ENCODE data around the gene C10orf53.

Gene C10orf53

DNA sequence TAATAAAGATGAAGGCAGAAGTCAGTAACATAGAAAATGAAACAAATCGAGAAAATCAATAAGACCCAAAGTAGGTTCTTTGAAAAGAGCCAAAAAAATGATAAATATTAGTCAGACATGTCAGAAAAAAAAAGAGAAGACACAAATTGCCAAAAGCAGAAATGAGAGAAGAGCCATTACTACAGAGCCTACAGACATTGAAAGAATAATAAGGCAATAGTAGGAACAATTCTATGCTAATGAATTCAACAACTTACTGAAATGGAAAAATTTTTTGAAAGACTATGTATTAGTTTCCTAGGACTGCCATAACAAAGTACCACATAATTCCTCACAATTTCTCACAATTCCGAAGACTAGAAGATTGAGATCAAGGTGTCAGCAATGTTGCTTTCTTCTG lies 47.1 kb downstream of the C10orf53 start:
- Mint-ChIP-seq H3K27me3 (no peaks in the 10 kb centered on the region), H3K4me3 (no peak overlapping the region), H3K27ac (no peak overlapping the region), H3K36me3 (no peaks in the 10 kb centered on the region), H3K4me1 (no peaks in the 10 kb centered on the region), H3K9me3 (peaks cover 6% of the 10 kb centered on the region)
- DNase-seq (ENCODE audit: low spot score in 2 of 2), result no peak
- no peak for ATAC-seq (ENCODE audit: low read depth)

DNA sequence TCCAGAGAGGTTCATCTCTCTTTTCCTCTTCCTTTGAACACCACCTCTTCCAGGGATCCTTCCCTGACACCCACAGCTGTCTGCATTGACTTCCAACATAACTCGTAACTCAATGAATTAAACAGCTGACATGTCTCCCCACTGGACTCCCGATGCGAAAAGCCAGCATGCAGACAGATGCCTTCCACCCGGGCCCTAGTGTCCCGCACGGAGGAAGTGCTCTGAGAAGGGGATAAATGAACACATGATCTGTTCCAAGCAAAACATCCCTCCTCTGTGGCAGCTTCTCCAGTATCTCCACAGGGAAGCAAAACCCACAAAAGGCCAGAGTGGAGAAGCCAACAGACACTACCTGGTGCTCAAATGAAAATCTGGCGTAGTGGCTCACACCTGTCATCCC lies 54.4 kb downstream of the C10orf53 start:
- Mint-ChIP-seq H3K9me3 (no peaks in the 10 kb centered on the region), H3K27ac (no peak overlapping the region), H3K4me3 (no peak overlapping the region)

DNA sequence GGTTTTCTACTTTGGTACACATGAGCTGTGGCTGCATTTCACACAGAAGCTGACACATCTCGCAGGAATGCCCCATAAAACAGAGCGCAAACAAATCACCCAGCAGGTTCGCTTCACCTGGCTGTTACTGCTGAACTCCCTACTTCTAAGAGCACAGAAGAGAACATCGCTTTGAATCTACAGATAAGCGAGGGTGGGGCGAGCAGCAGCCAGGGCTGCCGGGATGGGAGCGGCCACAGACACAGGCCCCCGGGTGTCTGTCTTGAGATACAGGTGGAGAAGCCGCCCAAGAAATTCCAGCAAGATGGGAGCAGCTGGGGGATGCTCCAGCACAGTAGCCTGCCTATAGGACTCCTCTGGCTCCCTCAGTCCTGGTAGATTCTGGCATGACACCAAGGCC lies 55.2 kb downstream of the C10orf53 start:
- Mint-ChIP-seq H3K27me3 (no peaks in the 10 kb centered on the region), H3K4me1 (no peaks in the 10 kb centered on the region), H3K27ac (no peak overlapping the region), H3K9me3 (no peaks in the 10 kb centered on the region), H3K36me3 (no peaks in the 10 kb centered on the region), H3K4me3 (no peak overlapping the region)
- ATAC-seq (ENCODE audit: low read depth), result no peak
- DNase-seq (ENCODE audit: low spot score in 2 of 2), result no peak

More for the DNA sequence above, 54.4 kb downstream of the C10orf53 start:
- Mint-ChIP-seq H3K4me1 (no peaks in the 10 kb centered on the region), H3K36me3 (no peaks in the 10 kb centered on the region), H3K27me3 (no peaks in the 10 kb centered on the region)
- no peak for ATAC-seq (ENCODE audit: low read depth)
- DNase-seq (ENCODE audit: low spot score in 2 of 2), result no peak

DNA sequence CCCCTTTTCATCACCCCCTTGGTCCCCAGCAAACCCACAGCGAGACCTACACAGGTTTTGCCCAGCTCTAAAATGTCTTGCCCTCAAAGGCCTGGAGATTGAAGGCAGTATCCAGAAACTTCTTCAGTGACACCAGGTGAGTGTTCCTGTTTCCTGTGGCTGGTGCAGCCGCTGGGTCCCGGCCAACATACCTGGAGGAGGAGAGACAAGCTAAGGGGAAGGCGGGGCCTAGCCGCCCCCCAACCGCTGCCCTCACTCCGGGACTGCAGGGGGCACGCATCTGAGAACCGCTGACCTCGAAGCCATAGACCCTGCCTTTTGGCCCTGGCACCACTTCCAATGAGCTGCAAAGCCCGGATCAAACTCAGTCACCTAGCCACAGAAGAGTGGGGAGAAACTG lies 55.7 kb downstream of the C10orf53 start:
- no peaks in the 10 kb centered on the region for H3K4me1 Mint-ChIP-seq
- H3K27me3 Mint-ChIP-seq, result no peaks in the 10 kb centered on the region
- ATAC-seq (ENCODE audit: low read depth), result no peak
- no peaks in the 10 kb centered on the region for H3K36me3 Mint-ChIP-seq
- no peak for DNase-seq (ENCODE audit: low spot score in 2 of 2)
- no peak overlapping the region for H3K4me3 Mint-ChIP-seq
- no peaks in the 10 kb centered on the region for H3K9me3 Mint-ChIP-seq
- H3K27ac Mint-ChIP-seq, result no peak overlapping the region

DNA sequence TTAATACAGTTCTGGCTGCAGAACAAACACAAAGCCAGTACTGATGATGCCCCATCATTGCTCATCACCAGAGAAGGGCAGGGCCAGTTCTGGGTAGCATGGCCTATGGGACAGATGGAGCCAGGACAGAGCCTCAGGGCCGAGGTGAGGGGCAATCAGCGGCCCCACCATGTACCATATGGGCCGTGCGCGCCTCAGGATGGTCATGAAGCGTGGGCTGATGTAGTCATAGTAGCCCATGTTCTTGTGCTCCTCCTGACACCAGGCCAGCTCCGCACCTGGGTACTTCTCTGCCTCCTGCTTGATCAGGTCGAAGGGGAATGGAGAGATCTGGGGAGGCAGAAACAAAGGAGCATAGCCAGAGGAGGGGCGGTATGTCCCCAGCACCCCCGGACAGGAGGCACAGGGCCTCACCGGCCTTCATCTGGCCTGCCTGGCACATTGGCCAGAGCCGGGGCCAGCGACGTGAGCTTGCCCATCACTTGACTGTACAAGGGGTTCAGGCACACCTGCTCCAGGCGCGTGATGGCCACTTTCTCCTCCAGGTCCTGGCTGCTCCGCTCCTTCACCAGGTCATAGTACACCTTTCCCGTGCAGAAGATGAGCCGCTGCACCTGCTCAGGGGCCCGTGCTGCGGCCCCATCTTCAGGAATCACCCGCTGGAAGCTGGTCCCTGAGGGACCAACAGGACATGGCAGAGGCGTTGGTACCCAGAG lies 56.6 kb downstream of the C10orf53 start:
- Mint-ChIP-seq H3K9me3 (no peaks in the 10 kb centered on the region), H3K4me3 (no peak overlapping the region), H3K4me1 (no peaks in the 10 kb centered on the region), H3K27me3 (no peaks in the 10 kb centered on the region), H3K36me3 (no peaks in the 10 kb centered on the region), H3K27ac (no peak overlapping the region)
- ATAC-seq (ENCODE audit: low read depth), result no peak
- no peak for DNase-seq (ENCODE audit: low spot score in 2 of 2)

DNA sequence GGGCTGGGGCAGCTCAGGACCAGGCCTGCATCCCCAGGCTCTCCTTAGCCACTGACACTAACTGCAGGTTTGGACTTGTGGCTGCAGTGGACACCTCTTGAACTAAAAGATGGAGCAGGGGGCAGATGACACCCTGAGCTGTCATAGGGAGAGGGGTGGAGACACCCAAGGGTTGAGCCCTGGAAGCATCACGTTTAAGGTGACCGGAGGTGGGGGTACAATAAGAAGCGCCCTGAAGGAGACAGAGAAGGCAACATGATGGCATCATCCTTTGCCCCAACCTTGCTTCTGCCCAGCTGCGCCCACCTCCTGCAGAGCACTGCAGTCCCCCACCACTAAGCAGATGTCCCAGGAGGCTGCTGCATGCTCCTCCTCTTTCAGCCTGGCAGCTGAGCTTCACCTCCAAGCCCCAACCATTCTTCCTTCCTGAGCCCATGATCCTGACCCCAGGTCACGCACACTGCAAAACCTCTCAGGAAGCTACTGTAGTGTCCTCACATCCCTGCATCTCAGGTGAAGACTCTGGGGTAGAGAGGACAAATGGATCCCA lies 57.2 kb downstream of the C10orf53 start:
- Mint-ChIP-seq H3K4me3 (no peak overlapping the region), H3K36me3 (no peaks in the 10 kb centered on the region), H3K27ac (no peak overlapping the region), H3K4me1 (no peaks in the 10 kb centered on the region), H3K9me3 (no peaks in the 10 kb centered on the region), H3K27me3 (no peaks in the 10 kb centered on the region)
- ATAC-seq (ENCODE audit: low read depth) (no peak), DNase-seq (ENCODE audit: low spot score in 2 of 2) (no peak)

DNA sequence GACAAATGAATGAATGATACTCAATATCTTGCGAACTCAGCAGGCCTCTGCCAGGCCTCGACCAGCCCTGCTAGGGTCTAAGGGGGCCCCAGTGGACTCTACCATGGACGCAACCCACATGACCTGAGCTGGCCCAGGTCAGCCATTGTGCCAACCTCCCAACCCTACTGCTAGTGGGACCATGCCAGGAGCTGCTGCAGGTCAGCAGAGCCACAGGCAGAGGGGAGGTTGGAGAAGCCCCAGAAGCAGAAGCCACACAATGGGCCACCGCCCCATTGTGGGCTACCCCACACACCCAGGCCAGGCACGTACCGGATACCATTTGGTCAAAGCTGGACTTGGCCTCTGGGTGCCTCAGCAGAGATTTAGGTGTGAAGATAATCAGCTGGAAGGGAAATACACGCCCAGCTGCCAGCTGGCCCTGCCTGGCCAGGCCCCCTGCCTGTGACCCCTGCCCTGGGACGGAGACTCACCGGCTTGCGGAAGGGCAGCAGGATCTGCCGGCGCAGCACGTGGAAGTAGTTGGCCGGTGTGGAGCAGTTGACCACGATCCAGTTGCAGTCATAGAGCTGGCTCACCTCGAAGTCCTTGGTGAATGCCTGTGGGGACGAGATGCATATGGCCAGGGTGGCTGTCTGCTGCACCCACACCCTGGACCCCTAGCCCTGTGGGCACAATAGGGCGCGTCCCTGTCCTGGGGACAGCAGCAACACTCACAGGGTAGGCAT lies 58.2 kb downstream of the C10orf53 start:
- no peak for ATAC-seq (ENCODE audit: low read depth)
- Mint-ChIP-seq H3K4me3 (no peak overlapping the region), H3K27me3 (no peaks in the 10 kb centered on the region), H3K4me1 (no peaks in the 10 kb centered on the region), H3K27ac (no peak overlapping the region), H3K36me3 (no peaks in the 10 kb centered on the region), H3K9me3 (no peaks in the 10 kb centered on the region)
- DNase-seq (ENCODE audit: low spot score in 2 of 2), result no peak

DNA sequence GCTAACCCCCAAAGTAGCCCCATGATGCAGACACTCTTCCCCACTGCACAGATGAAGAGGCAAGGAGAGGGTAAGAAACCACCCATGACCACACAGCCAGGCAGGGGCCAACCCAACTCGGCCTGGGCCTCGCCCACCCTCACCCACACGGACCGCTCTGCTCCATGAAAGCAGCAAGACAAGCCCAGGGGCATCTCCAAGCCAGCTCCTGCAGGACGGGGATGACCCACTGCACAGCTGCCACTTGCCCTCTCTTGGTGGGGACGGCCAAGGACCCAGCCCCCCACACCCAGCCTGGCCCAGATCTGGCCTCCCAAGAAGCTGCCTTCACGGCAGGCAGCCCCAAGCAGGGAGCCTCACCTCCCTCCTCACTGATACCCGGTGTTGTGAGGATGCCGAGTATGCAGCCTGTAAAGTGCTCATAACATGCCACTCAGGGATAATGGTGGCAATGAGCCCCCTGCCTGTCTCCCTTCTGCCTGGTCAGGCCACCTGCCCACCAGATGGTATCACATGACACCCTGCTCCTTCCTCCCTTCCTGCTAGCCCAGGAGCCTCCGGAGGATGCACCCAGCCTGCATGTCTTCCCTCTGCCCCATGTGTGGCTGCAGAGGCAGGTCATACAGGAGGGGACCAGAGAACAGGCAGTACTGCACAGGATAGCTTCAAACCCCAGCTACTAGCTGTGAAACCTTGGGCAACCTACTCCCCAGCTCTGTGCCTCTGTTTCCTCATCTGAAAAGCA lies 59.3 kb downstream of the C10orf53 start:
- H3K27ac Mint-ChIP-seq, result no peak overlapping the region
- ATAC-seq (ENCODE audit: low read depth) (no peak), DNase-seq (ENCODE audit: low spot score in 2 of 2) (no peak)
- no peaks in the 10 kb centered on the region for H3K4me1 Mint-ChIP-seq
- no peaks in the 10 kb centered on the region for H3K36me3 Mint-ChIP-seq
- no peaks in the 10 kb centered on the region for H3K9me3 Mint-ChIP-seq
- H3K27me3 Mint-ChIP-seq, result no peaks in the 10 kb centered on the region
- no peak overlapping the region for H3K4me3 Mint-ChIP-seq

DNA sequence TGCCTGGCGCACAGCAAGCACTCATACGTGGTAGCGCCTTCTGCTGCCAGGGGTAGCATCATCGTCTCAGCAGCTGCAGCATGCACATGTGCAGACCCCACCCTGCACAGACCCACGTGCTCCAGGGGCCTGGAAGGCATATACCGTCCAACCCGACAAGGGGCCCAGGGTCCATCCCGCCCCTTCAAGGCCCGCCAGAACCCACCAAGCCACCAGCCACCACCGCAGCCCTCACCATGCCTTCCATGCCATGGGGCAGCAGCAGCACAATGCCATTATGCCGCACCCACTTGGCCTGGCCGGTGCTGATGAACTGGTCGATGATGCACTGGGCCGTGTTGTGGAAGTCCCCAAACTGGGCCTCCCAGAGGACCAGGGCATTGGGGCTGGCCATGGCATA lies 60.0 kb downstream of the C10orf53 start:
- Mint-ChIP-seq H3K9me3 (no peaks in the 10 kb centered on the region), H3K27ac (no peak overlapping the region), H3K4me1 (no peaks in the 10 kb centered on the region), H3K4me3 (no peak overlapping the region), H3K27me3 (no peaks in the 10 kb centered on the region), H3K36me3 (no peaks in the 10 kb centered on the region)
- ATAC-seq (ENCODE audit: low read depth), result no peak
- no peak for DNase-seq (ENCODE audit: low spot score in 2 of 2)

DNA sequence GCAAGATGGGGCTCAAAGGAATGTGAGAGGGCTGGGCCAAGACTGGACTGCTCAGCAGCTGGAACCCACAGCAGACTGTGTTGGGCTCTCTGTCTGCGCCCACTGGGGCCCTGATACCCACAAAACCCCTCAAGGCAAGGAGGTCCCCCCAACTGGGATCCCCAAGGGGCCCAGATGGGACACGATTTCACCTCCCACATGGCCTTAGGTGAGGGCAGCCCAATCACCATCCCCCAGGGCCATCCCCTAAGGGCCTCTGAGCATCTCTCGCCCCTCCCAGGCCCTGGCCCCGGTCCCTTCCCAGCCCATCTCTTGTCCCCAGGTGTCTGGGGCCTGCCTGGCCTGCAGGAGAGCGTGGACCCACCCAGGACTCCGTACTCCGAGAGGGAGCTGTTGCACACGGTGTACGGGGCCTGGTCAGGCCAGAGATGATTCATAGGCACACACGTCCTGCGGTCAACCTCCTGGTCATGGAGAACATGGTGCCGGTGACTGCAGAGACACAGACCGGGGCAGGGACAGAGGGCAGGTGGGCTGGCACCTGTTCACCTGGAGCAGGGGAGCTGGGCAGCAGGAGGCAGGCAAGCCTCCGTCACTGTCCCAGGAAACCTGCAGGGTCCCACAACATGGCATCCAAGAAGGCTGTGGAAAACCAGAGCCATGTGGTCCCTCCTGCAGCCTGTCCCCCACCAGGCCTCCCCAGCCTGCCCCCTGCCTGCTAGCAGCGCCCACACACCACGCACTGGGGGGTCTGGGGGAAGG lies 61.1 kb downstream of the C10orf53 start:
- H3K4me3 Mint-ChIP-seq, result no peak overlapping the region
- no peaks in the 10 kb centered on the region for H3K4me1 Mint-ChIP-seq
- no peak for DNase-seq (ENCODE audit: low spot score in 2 of 2)
- no peaks in the 10 kb centered on the region for H3K36me3 Mint-ChIP-seq
- no peak for ATAC-seq (ENCODE audit: low read depth)
- no peak overlapping the region for H3K27ac Mint-ChIP-seq
- no peaks in the 10 kb centered on the region for H3K27me3 Mint-ChIP-seq
- no peaks in the 10 kb centered on the region for H3K9me3 Mint-ChIP-seq

DNA sequence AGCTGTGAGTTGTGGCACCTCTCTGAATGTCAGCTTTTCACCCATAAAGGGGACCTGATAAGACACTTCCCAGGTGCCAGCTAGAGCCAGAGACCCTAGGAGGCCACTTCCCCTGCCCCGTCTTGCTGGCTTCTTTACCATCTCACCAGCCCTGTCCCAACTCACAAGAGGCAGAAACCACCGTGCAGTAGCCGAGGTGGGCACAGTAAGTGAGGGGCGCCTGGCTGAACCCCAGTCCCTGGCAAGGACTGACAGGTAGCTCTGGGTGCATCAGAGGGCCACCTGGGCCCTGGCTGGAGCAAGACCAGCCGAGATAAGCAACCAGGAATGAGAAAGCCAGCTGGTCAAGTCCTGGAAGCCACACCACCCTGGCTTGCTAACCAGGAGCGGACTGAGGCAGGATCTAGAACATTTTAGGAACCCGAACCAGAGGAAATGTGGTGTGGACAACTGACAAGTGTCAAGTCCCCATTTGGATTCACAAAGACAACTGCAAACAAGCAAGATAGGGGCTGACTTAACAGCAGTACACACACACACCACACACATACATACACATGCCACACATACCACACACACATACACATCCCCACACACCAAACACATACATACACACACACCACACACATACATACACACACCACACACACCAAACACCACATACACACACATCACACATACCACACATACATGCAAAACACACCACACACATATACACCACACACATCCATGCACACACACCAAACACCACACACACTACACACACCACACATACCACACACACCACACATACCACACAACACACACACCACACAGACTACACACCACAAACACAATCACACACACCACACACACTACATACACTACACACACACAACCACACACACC lies 61.9 kb downstream of the C10orf53 start:
- Mint-ChIP-seq H3K4me1 (no peaks in the 10 kb centered on the region), H3K27me3 (no peaks in the 10 kb centered on the region), H3K4me3 (no peak overlapping the region), H3K9me3 (no peaks in the 10 kb centered on the region), H3K27ac (no peak overlapping the region), H3K36me3 (no peaks in the 10 kb centered on the region)
- ATAC-seq (ENCODE audit: low read depth), result no peak
- no peak for DNase-seq (ENCODE audit: low spot score in 2 of 2)

DNA sequence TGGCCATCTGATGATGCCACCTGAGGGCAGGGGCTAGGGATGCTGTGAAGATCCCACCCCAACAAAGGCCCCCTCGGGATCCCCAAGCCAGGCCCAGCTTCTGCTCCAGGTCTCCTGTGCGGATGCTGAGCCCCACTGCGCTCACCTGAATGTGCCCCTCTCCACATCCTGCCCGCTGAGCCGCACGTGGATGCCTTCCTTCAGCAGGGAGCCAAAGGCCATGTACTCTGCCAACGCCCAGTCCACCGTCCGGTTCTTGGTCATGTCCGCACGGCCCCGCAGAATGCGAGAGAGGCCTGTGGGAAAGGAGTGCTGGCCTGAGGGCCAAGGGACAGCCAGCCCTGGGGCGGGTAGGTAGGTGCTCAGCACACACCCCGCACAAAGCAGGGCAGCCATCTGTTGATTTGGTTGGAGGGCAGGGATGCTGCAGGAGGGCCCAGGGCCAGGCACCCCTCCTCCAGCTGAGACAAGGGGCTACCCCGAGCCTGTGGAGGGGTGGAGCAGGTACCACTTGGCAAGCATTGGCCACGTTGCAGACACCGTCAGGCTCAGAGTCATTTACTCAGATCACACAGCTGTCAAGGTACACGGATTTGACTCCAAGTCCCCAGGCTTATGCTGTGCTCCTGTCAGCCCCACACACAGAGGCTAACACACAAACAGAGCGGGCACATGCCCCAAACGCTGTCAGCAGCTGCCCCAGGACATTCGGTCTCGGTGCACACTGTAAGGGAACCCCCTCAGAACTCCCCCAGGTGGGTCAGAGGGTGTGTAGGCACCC lies 63.4 kb downstream of the C10orf53 start:
- H3K9me3 Mint-ChIP-seq, result no peaks in the 10 kb centered on the region
- H3K36me3 Mint-ChIP-seq, result no peaks in the 10 kb centered on the region
- H3K27ac Mint-ChIP-seq, result no peak overlapping the region
- H3K4me1 Mint-ChIP-seq, result no peaks in the 10 kb centered on the region
- DNase-seq (ENCODE audit: low spot score in 2 of 2) (no peak), ATAC-seq (ENCODE audit: low read depth) (no peak)
- H3K27me3 Mint-ChIP-seq, result no peaks in the 10 kb centered on the region
- H3K4me3 Mint-ChIP-seq, result no peak overlapping the region
